Mesothelial cell of epicardium (in vitro differentiated cells): ENCODE data around the gene TSC22D1. TPM values are rescaled to one million over a fixed set of nuclear protein-coding genes. Genes with fewer than 3 reads are reported as not detected.
A peak's percentile ranks its signal among the peaks of the same experiment; 100 is the strongest.

Source experiments
- DNase-seq, 2 experiments: peaks; one replicate each; pipeline ENCODE4 v3.0.0; 2021; ENCODE audit warnings: low spot score in 2 of 2; ENCODE audit not compliant: unreplicated experiment in 2 of 2
- H3K27ac Mint-ChIP-seq: 2 replicates; pipeline ENCODE4 v1.8.0; 2021; ENCODE audit warnings: mixed read lengths
- H3K27me3 Mint-ChIP-seq: 2 replicates; pipeline ENCODE4 v1.8.0; 2021; ENCODE audit warnings: low read depth, mixed read lengths
- H3K36me3 Mint-ChIP-seq: 2 replicates; pipeline ENCODE4 v1.8.0; 2021; ENCODE audit warnings: mixed read lengths
- H3K4me1 Mint-ChIP-seq: 2 replicates; pipeline ENCODE4 v1.8.0; 2021; ENCODE audit warnings: mixed read lengths
- H3K4me3 Mint-ChIP-seq: 2 replicates; pipeline ENCODE4 v1.8.0; 2021; ENCODE audit warnings: mild to moderate bottlenecking, moderate library complexity, mixed read lengths
- H3K9me3 Mint-ChIP-seq: 2 replicates; pipeline ENCODE4 v1.8.0; 2021; ENCODE audit warnings: mixed read lengths
- total RNA-seq: library from RNA; stranded (reverse); gene quantifications from 3 replicates; pipeline ENCODE4 v1.2.1, GENCODE V29; 2021
- TF ChIP-seq, protein P1 (sequence below): fragments of 200-600 bp; sonication (generic); IDR thresholded peaks from one replicate; pipeline ENCODE4 v1.5.0; 2021; ENCODE audit warnings: antibody characterized with exemption; ENCODE audit not compliant: unreplicated experiment

Gene TSC22D1
- total RNA-seq, 1 donor from 2014 or later: 99.5 TPM

DNA sequence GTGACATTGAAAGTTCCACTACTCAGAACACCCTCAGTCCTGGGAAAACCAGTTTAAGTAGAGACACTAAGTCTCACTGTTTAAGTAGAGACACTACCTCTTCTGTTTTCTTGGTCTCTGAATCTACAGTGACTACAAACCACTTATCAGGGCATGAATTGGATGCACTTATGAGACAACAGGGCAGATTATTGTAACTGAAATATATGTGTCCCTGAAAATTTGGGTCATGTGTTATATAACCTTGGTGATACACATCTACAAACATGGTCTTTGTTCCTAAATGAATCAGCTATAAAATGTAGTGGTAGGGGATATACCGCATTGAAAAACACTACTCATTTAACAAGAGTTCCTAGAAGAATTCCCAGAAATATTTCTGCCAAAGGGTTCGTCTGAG, 146.8 kb downstream of the TSC22D1 start:
- no peak overlapping the region for H3K27ac Mint-ChIP-seq
- no peak for DNase-seq
- peaks cover 4% of the 10 kb centered on the region for H3K9me3 Mint-ChIP-seq
- no peak overlapping the region for H3K4me3 Mint-ChIP-seq
- H3K36me3 Mint-ChIP-seq: peaks cover 13% of the 10 kb centered on the region
- H3K27me3 Mint-ChIP-seq: peaks cover 4% of the 10 kb centered on the region
- TF ChIP-seq, protein P1, sequence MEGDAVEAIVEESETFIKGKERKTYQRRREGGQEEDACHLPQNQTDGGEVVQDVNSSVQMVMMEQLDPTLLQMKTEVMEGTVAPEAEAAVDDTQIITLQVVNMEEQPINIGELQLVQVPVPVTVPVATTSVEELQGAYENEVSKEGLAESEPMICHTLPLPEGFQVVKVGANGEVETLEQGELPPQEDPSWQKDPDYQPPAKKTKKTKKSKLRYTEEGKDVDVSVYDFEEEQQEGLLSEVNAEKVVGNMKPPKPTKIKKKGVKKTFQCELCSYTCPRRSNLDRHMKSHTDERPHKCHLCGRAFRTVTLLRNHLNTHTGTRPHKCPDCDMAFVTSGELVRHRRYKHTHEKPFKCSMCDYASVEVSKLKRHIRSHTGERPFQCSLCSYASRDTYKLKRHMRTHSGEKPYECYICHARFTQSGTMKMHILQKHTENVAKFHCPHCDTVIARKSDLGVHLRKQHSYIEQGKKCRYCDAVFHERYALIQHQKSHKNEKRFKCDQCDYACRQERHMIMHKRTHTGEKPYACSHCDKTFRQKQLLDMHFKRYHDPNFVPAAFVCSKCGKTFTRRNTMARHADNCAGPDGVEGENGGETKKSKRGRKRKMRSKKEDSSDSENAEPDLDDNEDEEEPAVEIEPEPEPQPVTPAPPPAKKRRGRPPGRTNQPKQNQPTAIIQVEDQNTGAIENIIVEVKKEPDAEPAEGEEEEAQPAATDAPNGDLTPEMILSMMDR: no peak
- peaks cover 29% of the 10 kb centered on the region for H3K4me1 Mint-ChIP-seq

- no peak for DNase-seq
- Mint-ChIP-seq H3K27me3 (peaks cover 19% of the 10 kb centered on the region), H3K4me3 (no peak overlapping the region), H3K9me3 (peaks cover 4% of the 10 kb centered on the region), H3K4me1 (peaks cover 6% of the 10 kb centered on the region), H3K27ac (no peak overlapping the region), H3K36me3 (peaks cover 3% of the 10 kb centered on the region)
- TF ChIP-seq, protein P1: no peak
Observed at GRCh38 chr13:44426461-44426860, 149.7 kb downstream of the TSC22D1 start.

DNA sequence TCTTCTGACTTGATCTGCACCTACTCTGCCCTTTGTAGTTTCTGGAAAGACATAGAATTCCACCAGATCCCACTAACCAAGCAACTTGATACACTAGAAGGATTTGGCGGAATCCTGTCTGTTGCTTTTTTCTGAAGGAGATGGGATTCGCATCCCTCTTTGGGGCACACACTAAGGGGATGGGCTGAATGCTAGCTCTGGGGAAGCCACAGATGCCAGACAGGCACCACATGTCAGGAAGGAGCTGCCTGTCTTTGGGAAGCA, 150.4 kb downstream of the TSC22D1 start:
- TF ChIP-seq, protein P1: no peak

GRCh38 chr13:44425041-44425814, 150.9 kb downstream of the TSC22D1 start:
- peaks cover 3% of the 10 kb centered on the region for H3K36me3 Mint-ChIP-seq
- peak in 1 of 2 experiments; percentile 5 for DNase-seq
- peaks cover 19% of the 10 kb centered on the region for H3K27me3 Mint-ChIP-seq
- peaks cover 4% of the 10 kb centered on the region for H3K9me3 Mint-ChIP-seq
- no peak overlapping the region for H3K4me3 Mint-ChIP-seq
- no peak overlapping the region for H3K27ac Mint-ChIP-seq
- no peaks in the 10 kb centered on the region for H3K4me1 Mint-ChIP-seq
- TF ChIP-seq, protein P1: no peak

More for the DNA sequence above, 150.4 kb downstream of the TSC22D1 start:
- no peak overlapping the region for H3K27ac Mint-ChIP-seq
- H3K4me1 Mint-ChIP-seq: no peaks in the 10 kb centered on the region
- H3K9me3 Mint-ChIP-seq: peaks cover 4% of the 10 kb centered on the region
- no peak for DNase-seq
- H3K4me3 Mint-ChIP-seq: no peak overlapping the region
- peaks cover 3% of the 10 kb centered on the region for H3K36me3 Mint-ChIP-seq
- peaks cover 19% of the 10 kb centered on the region for H3K27me3 Mint-ChIP-seq

DNA sequence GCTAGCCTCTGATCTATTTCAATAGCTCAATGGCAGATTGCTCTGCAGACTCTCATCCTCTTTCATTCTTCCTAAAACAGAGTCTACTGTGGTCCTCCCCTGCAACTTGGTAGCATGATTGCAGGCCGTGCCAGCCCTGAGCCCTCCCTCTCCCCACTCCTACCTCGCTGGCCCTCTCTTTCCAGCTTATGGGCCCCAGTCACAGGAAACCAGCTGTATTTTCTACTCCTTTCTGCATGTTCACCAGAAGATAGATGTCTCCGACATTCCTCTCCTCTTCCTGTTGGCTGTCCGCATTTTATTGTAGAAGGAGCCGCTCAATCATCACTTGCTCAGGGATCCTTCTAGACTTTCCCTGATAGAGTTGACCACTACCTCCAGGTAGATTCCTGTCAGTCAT, 152.3 kb downstream of the TSC22D1 start:
- H3K27ac Mint-ChIP-seq: no peak overlapping the region
- no peak for DNase-seq

More for the DNA sequence above, 152.3 kb downstream of the TSC22D1 start:
- TF ChIP-seq, protein P1: no peak
- H3K4me3 Mint-ChIP-seq: no peak overlapping the region
- H3K27me3 Mint-ChIP-seq: peaks cover 19% of the 10 kb centered on the region
- peaks cover 4% of the 10 kb centered on the region for H3K9me3 Mint-ChIP-seq
- H3K4me1 Mint-ChIP-seq: peaks cover 3% of the 10 kb centered on the region
- peaks cover 3% of the 10 kb centered on the region for H3K36me3 Mint-ChIP-seq
